ENCODE data around the gene ZFP36L1.
"Not testable (repeated sequence)": the region's sequence is repeated elsewhere in the genome, so short reads cannot be mapped to it uniquely, and the experiment has no call there.

ZFP36L1 gene

DNA sequence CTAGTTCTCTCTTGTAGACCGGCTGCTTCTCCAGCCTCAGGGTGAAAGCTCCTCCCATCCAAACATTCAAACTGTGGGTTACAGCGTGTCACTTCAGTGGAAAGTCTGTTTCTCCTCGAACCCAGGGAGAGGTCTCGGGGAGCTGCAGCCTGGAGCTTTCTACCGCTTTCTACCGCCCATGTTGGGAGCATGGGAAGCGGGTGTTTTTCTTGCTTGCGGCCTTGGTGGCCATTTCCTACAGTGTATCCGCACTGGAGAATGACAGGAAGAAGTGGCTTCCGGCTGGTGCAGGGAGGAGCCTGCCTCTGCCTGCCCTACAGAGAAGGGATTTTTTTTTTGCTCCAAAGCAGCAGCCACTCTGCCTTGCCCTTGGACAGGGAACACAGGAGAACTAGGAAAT is 21.2 kb downstream of the ZFP36L1 start:
- TF ChIP-seq, protein P1, sequence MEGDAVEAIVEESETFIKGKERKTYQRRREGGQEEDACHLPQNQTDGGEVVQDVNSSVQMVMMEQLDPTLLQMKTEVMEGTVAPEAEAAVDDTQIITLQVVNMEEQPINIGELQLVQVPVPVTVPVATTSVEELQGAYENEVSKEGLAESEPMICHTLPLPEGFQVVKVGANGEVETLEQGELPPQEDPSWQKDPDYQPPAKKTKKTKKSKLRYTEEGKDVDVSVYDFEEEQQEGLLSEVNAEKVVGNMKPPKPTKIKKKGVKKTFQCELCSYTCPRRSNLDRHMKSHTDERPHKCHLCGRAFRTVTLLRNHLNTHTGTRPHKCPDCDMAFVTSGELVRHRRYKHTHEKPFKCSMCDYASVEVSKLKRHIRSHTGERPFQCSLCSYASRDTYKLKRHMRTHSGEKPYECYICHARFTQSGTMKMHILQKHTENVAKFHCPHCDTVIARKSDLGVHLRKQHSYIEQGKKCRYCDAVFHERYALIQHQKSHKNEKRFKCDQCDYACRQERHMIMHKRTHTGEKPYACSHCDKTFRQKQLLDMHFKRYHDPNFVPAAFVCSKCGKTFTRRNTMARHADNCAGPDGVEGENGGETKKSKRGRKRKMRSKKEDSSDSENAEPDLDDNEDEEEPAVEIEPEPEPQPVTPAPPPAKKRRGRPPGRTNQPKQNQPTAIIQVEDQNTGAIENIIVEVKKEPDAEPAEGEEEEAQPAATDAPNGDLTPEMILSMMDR (IDR thresholded peaks at IDR 0.05; ENCODE audit: extremely low read depth, insufficient read depth, missing control alignments), result no peak
- in situ Hi-C loops (cut with MboI; ENCODE audit: low pct_unique_long_range_greater_than_20kb, low sequenced_read_pairs, unreplicated experiment), result no loop called here
- DNase-seq (ENCODE audit: low spot score), result no peak

GRCh38 chr14:68770553-68771286 is 22.1 kb downstream of the ZFP36L1 start:
- DNase-seq (ENCODE audit: low spot score), result no peak
- in situ Hi-C loops (cut with MboI; ENCODE audit: low pct_unique_long_range_greater_than_20kb, low sequenced_read_pairs, unreplicated experiment), result no loop called here
- TF ChIP-seq, protein P1 (IDR thresholded peaks at IDR 0.05; ENCODE audit: extremely low read depth, insufficient read depth, missing control alignments), result no peak

DNA sequence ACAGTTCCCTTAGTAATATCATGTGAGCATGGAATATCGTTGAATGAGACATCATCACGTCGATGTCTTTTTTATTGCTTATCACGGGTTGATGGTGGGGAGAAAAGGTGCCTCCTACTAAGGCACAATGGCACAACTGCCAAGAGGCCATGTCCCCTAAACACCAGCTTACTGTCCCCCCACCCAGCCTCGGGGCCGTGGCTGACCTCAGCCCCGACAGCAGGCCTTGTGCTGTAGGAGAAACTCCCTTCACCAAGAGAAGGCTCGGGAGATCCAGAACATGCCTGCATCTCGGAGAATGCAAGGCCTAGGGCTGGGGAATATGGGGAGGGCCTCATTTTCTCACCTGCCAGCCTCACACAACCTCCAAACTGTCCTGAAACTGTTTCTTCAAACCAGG is 22.8 kb downstream of the ZFP36L1 start:
- DNase-seq (ENCODE audit: low spot score), result no peak
- TF ChIP-seq, protein P1 (IDR thresholded peaks at IDR 0.05; ENCODE audit: extremely low read depth, insufficient read depth, missing control alignments), result no peak
- in situ Hi-C loops (cut with MboI; ENCODE audit: low pct_unique_long_range_greater_than_20kb, low sequenced_read_pairs, unreplicated experiment), result no loop called here

DNA sequence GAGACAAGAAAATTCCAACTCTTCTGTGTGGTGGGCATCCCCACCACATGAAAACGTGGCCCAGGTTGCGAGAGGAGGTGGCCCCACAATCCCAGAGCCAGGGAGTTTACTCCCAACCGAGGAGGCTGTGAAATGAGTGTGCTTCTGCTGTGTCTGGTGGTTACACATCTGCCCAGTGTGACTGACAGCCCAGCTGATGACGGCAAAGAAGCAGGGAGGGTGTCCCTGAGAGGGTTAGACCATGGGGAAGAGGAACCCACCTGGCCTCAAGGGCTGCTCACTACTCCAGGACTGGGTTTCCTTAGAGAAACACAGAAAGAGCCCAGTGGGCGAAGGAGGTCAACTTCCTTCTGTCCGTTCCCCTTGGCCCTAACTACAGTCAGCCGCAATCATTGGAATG is 24.6 kb downstream of the ZFP36L1 start:
- in situ Hi-C loops (cut with MboI; ENCODE audit: low pct_unique_long_range_greater_than_20kb, low sequenced_read_pairs, unreplicated experiment), result no loop called here
- DNase-seq (ENCODE audit: low spot score), result no peak
- TF ChIP-seq, protein P1 (IDR thresholded peaks at IDR 0.05; ENCODE audit: extremely low read depth, insufficient read depth, missing control alignments), result no peak

DNA sequence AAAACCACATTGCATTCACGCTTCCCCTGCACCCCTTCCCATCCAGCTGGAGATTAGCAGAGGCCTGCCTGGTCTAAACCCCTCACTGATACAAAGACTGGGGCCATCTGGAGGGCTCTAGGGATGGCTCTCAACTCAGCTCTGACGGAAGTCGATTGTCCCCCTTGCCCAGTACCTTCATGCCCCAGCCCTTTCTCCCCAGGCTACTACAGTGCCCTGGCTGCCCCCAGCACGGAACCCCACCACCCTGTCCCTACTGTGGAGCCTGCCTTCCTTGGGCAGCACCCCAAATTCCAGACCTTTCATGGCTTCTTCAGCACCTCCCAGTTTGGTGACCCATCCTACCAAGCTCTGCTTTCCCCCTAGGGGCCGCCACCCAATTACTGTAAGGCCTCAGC is 25.6 kb downstream of the ZFP36L1 start:
- TF ChIP-seq, protein P1 (IDR thresholded peaks at IDR 0.05; ENCODE audit: extremely low read depth, insufficient read depth, missing control alignments), result no peak
- in situ Hi-C loops (cut with MboI; ENCODE audit: low pct_unique_long_range_greater_than_20kb, low sequenced_read_pairs, unreplicated experiment), result no loop called here

DNA sequence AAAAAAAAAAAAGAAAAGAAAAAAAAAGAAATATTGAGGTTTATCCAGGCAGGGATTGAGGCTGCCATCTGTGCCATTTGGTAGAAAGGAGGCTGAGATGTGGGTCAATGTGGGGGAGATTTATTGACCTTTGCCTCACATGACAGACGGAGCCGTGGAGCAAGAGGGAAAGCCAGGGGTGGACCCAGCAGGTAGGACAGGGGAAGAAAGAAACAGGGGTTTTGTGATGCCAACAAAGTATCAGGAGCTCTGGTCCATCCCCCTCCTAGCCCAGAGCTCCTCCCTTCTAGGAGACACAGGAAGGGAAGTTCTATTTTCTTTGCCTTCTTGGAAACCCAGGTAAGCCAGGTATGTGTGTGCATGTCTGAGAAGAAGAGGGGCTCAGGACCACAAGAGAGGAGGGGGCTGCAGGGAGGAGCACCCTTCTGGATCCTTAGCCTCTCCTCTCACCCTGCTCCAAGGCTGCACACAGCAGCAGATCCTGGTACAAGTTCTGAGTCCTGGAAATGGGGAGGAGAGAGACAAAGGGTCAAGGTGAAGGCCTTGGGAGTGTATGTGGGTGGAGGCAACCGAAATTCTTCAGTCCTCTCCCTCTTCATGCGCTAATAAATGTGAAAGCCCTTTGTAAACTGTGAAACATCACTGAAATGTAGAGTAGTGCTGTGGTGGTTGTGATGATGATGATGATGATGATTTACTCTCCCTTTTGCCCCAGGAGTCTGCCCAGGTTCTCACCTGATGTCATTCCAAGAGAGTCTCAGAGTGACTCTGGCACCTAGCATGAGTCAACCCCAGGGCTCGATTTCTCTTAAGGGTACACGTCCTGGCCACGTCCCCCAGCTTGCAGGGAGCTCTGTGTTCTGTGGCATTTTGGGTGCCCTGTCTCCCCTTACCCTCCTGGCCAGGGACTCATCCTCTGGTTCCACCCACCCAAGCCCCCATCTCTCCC is 26.3 kb downstream of the ZFP36L1 start:
- no peak for DNase-seq (ENCODE audit: low spot score)
- TF ChIP-seq, protein P1 (IDR thresholded peaks at IDR 0.05; ENCODE audit: extremely low read depth, insufficient read depth, missing control alignments), result no peak
- in situ Hi-C loops (cut with MboI; ENCODE audit: low pct_unique_long_range_greater_than_20kb, low sequenced_read_pairs, unreplicated experiment), result no loop called here

More for the DNA sequence above, 25.6 kb downstream of the ZFP36L1 start:
- no peak for DNase-seq (ENCODE audit: low spot score)

DNA sequence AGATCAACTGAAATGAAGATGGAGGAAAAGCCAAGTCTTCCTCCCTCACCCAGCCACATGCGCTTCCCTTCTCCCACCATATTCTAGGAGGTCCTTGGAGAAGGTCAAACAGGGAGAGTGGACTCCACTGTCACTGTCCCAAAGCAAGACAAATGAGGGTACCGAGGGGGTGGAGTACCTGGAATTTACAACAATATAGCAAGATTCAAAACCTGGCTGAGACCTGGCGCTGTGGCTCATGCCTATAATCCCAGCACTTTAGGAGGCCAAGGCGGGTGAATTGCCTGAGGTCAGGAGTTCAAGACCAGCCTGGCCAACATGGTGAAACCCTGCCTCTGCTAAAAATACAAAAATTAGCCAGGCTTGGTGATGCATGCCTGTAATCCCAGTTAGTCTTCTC is 29.0 kb downstream of the ZFP36L1 start:
- DNase-seq (ENCODE audit: low spot score); in situ Hi-C loops (cut with MboI; ENCODE audit: low pct_unique_long_range_greater_than_20kb, low sequenced_read_pairs, unreplicated experiment): not testable (repeated sequence)

Data from GM13977 (cell line).